ENCODE measurements around the gene FAM124A. TPM values are rescaled to one million over a fixed set of nuclear protein-coding genes. Genes with fewer than 3 reads are reported as not detected.

FAM124A gene
- total and polyA plus RNA-seq, 2 experiments from 2014 or later, result 37.7 to 109 TPM

DNA sequence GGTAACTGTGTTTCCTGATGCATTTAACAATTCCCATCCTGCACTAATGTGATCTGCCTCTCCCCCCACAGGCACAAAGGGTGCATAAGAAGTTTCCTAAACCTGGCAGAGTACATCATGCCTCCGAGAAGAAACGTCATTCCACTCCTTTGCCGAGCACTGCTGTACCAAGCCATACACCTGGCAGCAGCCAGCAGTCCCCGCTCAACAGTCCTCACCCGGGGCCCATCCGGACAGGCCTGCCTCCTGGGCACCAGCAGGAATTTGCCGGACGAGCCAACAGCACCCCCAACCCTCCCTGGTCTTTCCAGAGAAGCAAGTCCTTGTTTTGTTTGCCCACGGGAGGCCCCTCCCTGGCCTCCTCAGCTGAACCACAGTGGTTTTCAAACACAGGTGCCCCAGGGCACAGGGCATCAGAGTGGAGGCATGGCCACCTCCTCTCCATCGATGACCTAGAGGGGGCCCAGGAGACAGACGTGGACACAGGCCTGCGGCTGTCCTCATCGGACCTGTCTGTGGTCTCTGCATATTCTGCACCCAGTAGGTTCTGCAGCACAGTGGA is 58.3 kb downstream of the FAM124A start:
- Mint-ChIP-seq H3K4me1 (peaks cover 62% of the 10 kb centered on the region), H3K27me3 (ENCODE audit: insufficient read depth, low read depth, poor library complexity) (peaks cover 9% of the 10 kb centered on the region), H3K36me3 (ENCODE audit: low read depth) (peaks cover 51% of the 10 kb centered on the region), H3K9me3 (no peaks in the 10 kb centered on the region), H3K27ac (0 out of 2 replicates have a peak overlapping the region, but pooled peaks have one; percentile 62), H3K4me3 (no peak overlapping the region)
- ATAC-seq (no peak), DNase-seq (ENCODE audit: low spot score) (no peak)
- H3K27me3 ChIP-seq (ENCODE audit: insufficient read depth), result no peaks in the 10 kb centered on the region
- peaks cover 16% of the 10 kb centered on the region; the same call in 1 of the 2 replicates for H3F3A ChIP-seq (replicated peaks; ENCODE audit: low read depth)
- H3K4me3 ChIP-seq, result no peak overlapping the region
- H3K4me1 ChIP-seq (ENCODE audit: insufficient read depth), result peaks cover 33% of the 10 kb centered on the region
- H2AFZ ChIP-seq, result no peak overlapping the region
- H3K9me2 ChIP-seq (ENCODE audit: insufficient read depth), result no peaks in the 10 kb centered on the region
- no peaks in the 10 kb centered on the region for H3K79me2 ChIP-seq (replicated peaks; ENCODE audit: insufficient read depth)
- H4K20me1 ChIP-seq (replicated peaks; ENCODE audit: insufficient read depth), result peaks cover 12% of the 10 kb centered on the region; the same call in 1 of the 2 replicates
- peak overlapping the region; percentile 50; the same call in 1 of the 2 replicates for H3K27ac ChIP-seq (ENCODE audit: low read depth)
- H3K36me3 ChIP-seq (ENCODE audit: insufficient read depth), result peaks cover 29% of the 10 kb centered on the region
- no peak for TF ChIP-seq EZH2phosphoT487 (IDR thresholded peaks at IDR 0.05; ENCODE audit: unreplicated experiment)
- TF ChIP-seq, protein P1, sequence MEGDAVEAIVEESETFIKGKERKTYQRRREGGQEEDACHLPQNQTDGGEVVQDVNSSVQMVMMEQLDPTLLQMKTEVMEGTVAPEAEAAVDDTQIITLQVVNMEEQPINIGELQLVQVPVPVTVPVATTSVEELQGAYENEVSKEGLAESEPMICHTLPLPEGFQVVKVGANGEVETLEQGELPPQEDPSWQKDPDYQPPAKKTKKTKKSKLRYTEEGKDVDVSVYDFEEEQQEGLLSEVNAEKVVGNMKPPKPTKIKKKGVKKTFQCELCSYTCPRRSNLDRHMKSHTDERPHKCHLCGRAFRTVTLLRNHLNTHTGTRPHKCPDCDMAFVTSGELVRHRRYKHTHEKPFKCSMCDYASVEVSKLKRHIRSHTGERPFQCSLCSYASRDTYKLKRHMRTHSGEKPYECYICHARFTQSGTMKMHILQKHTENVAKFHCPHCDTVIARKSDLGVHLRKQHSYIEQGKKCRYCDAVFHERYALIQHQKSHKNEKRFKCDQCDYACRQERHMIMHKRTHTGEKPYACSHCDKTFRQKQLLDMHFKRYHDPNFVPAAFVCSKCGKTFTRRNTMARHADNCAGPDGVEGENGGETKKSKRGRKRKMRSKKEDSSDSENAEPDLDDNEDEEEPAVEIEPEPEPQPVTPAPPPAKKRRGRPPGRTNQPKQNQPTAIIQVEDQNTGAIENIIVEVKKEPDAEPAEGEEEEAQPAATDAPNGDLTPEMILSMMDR (conservative IDR thresholded peaks at IDR 0.05; ENCODE audit: low read depth in 2 of 2), result no peak
- no peak for TF ChIP-seq EZH2 (IDR thresholded peaks at IDR 0.05; ENCODE audit: low read depth, unreplicated experiment)
- TF ChIP-seq ZNF114 (CRISPR knock-in tag; IDR thresholded peaks at IDR 0.05), result no peak
- TF ChIP-seq, protein P2, sequence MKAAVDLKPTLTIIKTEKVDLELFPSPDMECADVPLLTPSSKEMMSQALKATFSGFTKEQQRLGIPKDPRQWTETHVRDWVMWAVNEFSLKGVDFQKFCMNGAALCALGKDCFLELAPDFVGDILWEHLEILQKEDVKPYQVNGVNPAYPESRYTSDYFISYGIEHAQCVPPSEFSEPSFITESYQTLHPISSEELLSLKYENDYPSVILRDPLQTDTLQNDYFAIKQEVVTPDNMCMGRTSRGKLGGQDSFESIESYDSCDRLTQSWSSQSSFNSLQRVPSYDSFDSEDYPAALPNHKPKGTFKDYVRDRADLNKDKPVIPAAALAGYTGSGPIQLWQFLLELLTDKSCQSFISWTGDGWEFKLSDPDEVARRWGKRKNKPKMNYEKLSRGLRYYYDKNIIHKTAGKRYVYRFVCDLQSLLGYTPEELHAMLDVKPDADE (IDR thresholded peaks at IDR 0.05), result no peak
- TF ChIP-seq ZNF331 (CRISPR knock-in tag; IDR thresholded peaks at IDR 0.05; ENCODE audit: low read depth), result no peak
- TF ChIP-seq JUNB (IDR thresholded peaks at IDR 0.05; ENCODE audit: unreplicated experiment), result no peak
- TF ChIP-seq, protein P3, sequence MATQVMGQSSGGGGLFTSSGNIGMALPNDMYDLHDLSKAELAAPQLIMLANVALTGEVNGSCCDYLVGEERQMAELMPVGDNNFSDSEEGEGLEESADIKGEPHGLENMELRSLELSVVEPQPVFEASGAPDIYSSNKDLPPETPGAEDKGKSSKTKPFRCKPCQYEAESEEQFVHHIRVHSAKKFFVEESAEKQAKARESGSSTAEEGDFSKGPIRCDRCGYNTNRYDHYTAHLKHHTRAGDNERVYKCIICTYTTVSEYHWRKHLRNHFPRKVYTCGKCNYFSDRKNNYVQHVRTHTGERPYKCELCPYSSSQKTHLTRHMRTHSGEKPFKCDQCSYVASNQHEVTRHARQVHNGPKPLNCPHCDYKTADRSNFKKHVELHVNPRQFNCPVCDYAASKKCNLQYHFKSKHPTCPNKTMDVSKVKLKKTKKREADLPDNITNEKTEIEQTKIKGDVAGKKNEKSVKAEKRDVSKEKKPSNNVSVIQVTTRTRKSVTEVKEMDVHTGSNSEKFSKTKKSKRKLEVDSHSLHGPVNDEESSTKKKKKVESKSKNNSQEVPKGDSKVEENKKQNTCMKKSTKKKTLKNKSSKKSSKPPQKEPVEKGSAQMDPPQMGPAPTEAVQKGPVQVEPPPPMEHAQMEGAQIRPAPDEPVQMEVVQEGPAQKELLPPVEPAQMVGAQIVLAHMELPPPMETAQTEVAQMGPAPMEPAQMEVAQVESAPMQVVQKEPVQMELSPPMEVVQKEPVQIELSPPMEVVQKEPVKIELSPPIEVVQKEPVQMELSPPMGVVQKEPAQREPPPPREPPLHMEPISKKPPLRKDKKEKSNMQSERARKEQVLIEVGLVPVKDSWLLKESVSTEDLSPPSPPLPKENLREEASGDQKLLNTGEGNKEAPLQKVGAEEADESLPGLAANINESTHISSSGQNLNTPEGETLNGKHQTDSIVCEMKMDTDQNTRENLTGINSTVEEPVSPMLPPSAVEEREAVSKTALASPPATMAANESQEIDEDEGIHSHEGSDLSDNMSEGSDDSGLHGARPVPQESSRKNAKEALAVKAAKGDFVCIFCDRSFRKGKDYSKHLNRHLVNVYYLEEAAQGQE (IDR thresholded peaks at IDR 0.05; ENCODE audit: unreplicated experiment), result no peak
- TF ChIP-seq STAT1 (IDR thresholded peaks at IDR 0.05; ENCODE audit: unreplicated experiment), result no peak
- no peak for TF ChIP-seq POLR2AphosphoS5 (IDR thresholded peaks at IDR 0.05; ENCODE audit: low read depth)
- TF ChIP-seq NANOG (IDR thresholded peaks at IDR 0.05; ENCODE audit: borderline replicate concordance), result no peak
- TF ChIP-seq, protein P4, sequence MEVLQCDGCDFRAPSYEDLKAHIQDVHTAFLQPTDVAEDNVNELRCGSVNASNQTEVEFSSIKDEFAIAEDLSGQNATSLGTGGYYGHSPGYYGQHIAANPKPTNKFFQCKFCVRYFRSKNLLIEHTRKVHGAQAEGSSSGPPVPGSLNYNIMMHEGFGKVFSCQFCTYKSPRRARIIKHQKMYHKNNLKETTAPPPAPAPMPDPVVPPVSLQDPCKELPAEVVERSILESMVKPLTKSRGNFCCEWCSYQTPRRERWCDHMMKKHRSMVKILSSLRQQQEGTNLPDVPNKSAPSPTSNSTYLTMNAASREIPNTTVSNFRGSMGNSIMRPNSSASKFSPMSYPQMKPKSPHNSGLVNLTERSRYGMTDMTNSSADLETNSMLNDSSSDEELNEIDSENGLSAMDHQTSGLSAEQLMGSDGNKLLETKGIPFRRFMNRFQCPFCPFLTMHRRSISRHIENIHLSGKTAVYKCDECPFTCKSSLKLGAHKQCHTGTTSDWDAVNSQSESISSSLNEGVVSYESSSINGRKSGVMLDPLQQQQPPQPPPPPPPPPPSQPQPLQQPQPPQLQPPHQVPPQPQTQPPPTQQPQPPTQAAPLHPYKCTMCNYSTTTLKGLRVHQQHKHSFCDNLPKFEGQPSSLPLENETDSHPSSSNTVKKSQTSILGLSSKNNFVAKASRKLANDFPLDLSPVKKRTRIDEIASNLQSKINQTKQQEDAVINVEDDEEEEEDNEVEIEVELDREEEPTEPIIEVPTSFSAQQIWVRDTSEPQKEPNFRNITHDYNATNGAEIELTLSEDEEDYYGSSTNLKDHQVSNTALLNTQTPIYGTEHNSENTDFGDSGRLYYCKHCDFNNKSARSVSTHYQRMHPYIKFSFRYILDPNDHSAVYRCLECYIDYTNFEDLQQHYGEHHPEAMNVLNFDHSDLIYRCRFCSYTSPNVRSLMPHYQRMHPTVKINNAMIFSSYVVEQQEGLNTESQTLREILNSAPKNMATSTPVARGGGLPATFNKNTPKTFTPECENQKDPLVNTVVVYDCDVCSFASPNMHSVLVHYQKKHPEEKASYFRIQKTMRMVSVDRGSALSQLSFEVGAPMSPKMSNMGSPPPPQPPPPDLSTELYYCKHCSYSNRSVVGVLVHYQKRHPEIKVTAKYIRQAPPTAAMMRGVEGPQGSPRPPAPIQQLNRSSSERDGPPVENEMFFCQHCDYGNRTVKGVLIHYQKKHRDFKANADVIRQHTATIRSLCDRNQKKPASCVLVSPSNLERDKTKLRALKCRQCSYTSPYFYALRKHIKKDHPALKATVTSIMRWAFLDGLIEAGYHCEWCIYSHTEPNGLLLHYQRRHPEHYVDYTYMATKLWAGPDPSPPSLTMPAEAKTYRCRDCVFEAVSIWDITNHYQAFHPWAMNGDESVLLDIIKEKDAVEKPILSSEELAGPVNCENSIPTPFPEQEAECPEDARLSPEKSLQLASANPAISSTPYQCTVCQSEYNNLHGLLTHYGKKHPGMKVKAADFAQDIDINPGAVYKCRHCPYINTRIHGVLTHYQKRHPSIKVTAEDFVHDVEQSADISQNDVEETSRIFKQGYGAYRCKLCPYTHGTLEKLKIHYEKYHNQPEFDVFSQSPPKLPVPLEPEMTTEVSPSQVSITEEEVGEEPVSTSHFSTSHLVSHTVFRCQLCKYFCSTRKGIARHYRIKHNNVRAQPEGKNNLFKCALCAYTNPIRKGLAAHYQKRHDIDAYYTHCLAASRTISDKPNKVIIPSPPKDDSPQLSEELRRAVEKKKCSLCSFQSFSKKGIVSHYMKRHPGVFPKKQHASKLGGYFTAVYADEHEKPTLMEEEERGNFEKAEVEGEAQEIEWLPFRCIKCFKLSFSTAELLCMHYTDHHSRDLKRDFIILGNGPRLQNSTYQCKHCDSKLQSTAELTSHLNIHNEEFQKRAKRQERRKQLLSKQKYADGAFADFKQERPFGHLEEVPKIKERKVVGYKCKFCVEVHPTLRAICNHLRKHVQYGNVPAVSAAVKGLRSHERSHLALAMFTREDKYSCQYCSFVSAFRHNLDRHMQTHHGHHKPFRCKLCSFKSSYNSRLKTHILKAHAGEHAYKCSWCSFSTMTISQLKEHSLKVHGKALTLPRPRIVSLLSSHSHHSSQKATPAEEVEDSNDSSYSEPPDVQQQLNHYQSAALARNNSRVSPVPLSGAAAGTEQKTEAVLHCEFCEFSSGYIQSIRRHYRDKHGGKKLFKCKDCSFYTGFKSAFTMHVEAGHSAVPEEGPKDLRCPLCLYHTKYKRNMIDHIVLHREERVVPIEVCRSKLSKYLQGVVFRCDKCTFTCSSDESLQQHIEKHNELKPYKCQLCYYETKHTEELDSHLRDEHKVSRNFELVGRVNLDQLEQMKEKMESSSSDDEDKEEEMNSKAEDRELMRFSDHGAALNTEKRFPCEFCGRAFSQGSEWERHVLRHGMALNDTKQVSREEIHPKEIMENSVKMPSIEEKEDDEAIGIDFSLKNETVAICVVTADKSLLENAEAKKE (CRISPR knock-in tag; IDR thresholded peaks at IDR 0.05), result no peak
- TF ChIP-seq CREB1 (CRISPR knock-in tag; IDR thresholded peaks at IDR 0.05; ENCODE audit: low read depth), result no peak
- no peak overlapping the region; the same call in 1 of the 2 replicates for H3K4me2 ChIP-seq
